Neural progenitor cell (in vitro differentiated cells): Measurements from ENCODE around the gene HPD. TPM values are rescaled to one million over a fixed set of nuclear protein-coding genes. Genes with fewer than 3 reads are reported as not detected.

Source experiments
- DNase-seq: peaks from one replicate; pipeline ENCODE4 v3.0.0-alpha.2; 2016; ENCODE audit warnings: low spot score
- H2AFZ ChIP-seq: fragments of 200-600 bp; sonication (generic); replicated peaks from 2 replicates; pipeline ENCODE4 v1.6.1; 2016; ENCODE audit warnings: antibody characterized with exemption
- H3F3A ChIP-seq: fragments of 200-600 bp; sonication (generic); 2 replicates; pipeline ENCODE4 v1.6.1; 2016; ENCODE audit warnings: antibody characterized with exemption, low read depth
- H3K27ac ChIP-seq: fragments of 200-600 bp; sonication (generic); 2 replicates; pipeline ENCODE4 v1.5.1; 2016; ENCODE audit warnings: mild to moderate bottlenecking
- H3K27me3 ChIP-seq: fragments of 200-600 bp; sonication (generic); 2 replicates; pipeline ENCODE4 v1.6.1; 2016; ENCODE audit warnings: mild to moderate bottlenecking, moderate library complexity
- H3K36me3 ChIP-seq: fragments of 200-600 bp; sonication (generic); 2 replicates; pipeline ENCODE4 v1.5.1; 2016
- H3K4me1 ChIP-seq: fragments of 200-600 bp; sonication (generic); 2 replicates; pipeline ENCODE4 v1.6.1; 2016; ENCODE audit warnings: mixed run types
- H3K4me2 ChIP-seq: fragments of 200-600 bp; sonication (generic); 2 replicates; pipeline ENCODE4 v1.6.1; 2016
- H3K4me3 ChIP-seq: fragments of 200-600 bp; sonication (generic); 2 replicates; pipeline ENCODE4 v1.5.1; 2016
- H3K79me2 ChIP-seq: fragments of 200-600 bp; sonication (generic); 2 replicates; pipeline ENCODE4 v1.6.1; 2016; ENCODE audit warnings: low read depth
- H3K9ac ChIP-seq: fragments of 200-600 bp; sonication (generic); 2 replicates; pipeline ENCODE4 v1.6.1; 2016
- H3K9me3 ChIP-seq: fragments of 200-600 bp; sonication (generic); 2 replicates; pipeline ENCODE4 v1.5.1; 2016; ENCODE audit warnings: low read depth
- H4K20me1 ChIP-seq: fragments of 200-600 bp; sonication (generic); 2 replicates; pipeline ENCODE4 v1.6.1; 2016; ENCODE audit warnings: low read depth
- H3K27ac Mint-ChIP-seq: 3 replicates; pipeline ENCODE4 v1.8.0; 2021; ENCODE audit warnings: mixed read lengths
- H3K27me3 Mint-ChIP-seq: 2 replicates; pipeline ENCODE4 v1.8.0; 2022; ENCODE audit warnings: low read depth, mild to moderate bottlenecking, inconsistent platforms, moderate library complexity, mixed read lengths; ENCODE audit not compliant: insufficient read depth
- H3K36me3 Mint-ChIP-seq: 3 replicates; pipeline ENCODE4 v1.8.0; 2021; ENCODE audit warnings: mixed read lengths
- H3K4me1 Mint-ChIP-seq: 3 replicates; pipeline ENCODE4 v1.8.0; 2021; ENCODE audit warnings: mixed read lengths
- H3K4me3 Mint-ChIP-seq: 3 replicates; pipeline ENCODE4 v1.8.0; 2021; ENCODE audit warnings: mild to moderate bottlenecking, moderate library complexity, mixed read lengths
- H3K9me3 Mint-ChIP-seq: 3 replicates; pipeline ENCODE4 v1.8.0; 2020; ENCODE audit warnings: mixed read lengths
- EZH2 ChIP-seq: fragments of 200-600 bp; sonication (generic); IDR thresholded peaks from 2 replicates; pipeline ENCODE4 v1.6.1; 2017; ENCODE audit warnings: antibody characterized with exemption, mild to moderate bottlenecking, moderate library complexity
- EZH2phosphoT487 ChIP-seq: fragments of 200-600 bp; sonication (generic); IDR thresholded peaks from 2 replicates; pipeline ENCODE4 v1.6.1; 2017; ENCODE audit warnings: antibody characterized with exemption
- total RNA-seq: library from RNA; depleted of rRNA; stranded (reverse); fragments of >200 nt; gene quantifications from 2 replicates; pipeline ENCODE4 v1.2.3, GENCODE V29; 2015; ENCODE audit warnings: low replicate concordance
- TF ChIP-seq, protein P1 (sequence below): fragments of 200-600 bp; sonication (generic); IDR thresholded peaks from 2 replicates; pipeline ENCODE4 v1.5.1; 2017; ENCODE audit warnings: antibody characterized with exemption, mild to moderate bottlenecking

HPD gene
- total RNA-seq, 1 donor from 2014 or later, result not detected

DNA sequence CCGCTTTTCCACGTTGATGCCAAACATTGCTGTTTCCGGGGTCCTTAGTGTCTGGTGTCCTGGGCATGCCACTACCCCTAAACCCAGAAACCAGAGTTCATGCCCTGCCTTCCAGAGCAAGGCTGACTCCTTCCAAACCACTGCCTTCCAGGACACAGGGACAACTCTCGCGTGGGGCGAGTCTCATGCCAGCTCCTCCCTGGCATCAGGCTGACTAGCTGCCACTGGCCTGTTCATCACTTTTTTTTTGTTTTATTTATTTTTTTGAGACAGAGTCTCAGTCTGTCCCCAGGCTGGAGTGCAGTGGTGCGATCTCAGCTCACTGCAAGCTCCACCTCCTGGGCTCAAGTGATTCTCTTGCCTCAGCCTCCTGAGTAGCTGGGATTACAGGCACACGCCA is 50.0 kb downstream of the HPD start:
- no peak for DNase-seq
- no peaks in the 10 kb centered on the region for H3K9me3 Mint-ChIP-seq
- peaks cover 23% of the 10 kb centered on the region for H3F3A ChIP-seq
- no peak overlapping the region for H3K9ac ChIP-seq
- H3K4me3 ChIP-seq, result no peak overlapping the region
- TF ChIP-seq EZH2phosphoT487 (no peak), EZH2 (no peak)
- TF ChIP-seq, protein P1, sequence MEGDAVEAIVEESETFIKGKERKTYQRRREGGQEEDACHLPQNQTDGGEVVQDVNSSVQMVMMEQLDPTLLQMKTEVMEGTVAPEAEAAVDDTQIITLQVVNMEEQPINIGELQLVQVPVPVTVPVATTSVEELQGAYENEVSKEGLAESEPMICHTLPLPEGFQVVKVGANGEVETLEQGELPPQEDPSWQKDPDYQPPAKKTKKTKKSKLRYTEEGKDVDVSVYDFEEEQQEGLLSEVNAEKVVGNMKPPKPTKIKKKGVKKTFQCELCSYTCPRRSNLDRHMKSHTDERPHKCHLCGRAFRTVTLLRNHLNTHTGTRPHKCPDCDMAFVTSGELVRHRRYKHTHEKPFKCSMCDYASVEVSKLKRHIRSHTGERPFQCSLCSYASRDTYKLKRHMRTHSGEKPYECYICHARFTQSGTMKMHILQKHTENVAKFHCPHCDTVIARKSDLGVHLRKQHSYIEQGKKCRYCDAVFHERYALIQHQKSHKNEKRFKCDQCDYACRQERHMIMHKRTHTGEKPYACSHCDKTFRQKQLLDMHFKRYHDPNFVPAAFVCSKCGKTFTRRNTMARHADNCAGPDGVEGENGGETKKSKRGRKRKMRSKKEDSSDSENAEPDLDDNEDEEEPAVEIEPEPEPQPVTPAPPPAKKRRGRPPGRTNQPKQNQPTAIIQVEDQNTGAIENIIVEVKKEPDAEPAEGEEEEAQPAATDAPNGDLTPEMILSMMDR, result no peak
- no peaks in the 10 kb centered on the region for H3K9me3 ChIP-seq
- H3K4me1 ChIP-seq, result peaks cover 32% of the 10 kb centered on the region
- peaks cover 39% of the 10 kb centered on the region for H3K4me1 Mint-ChIP-seq
- peaks cover 19% of the 10 kb centered on the region for H3K36me3 Mint-ChIP-seq
- no peaks in the 10 kb centered on the region for H3K36me3 ChIP-seq
- H3K27me3 ChIP-seq, result no peaks in the 10 kb centered on the region
- peaks cover 3% of the 10 kb centered on the region for H3K27me3 Mint-ChIP-seq
- H2AFZ ChIP-seq, result no peak overlapping the region
- no peak overlapping the region for H3K27ac ChIP-seq
- H3K27ac Mint-ChIP-seq, result no peak overlapping the region
- no peak overlapping the region for H3K4me2 ChIP-seq
- H3K4me3 Mint-ChIP-seq, result no peak overlapping the region
- H3K79me2 ChIP-seq, result peaks cover 94% of the 10 kb centered on the region
- peaks cover 76% of the 10 kb centered on the region for H4K20me1 ChIP-seq

DNA sequence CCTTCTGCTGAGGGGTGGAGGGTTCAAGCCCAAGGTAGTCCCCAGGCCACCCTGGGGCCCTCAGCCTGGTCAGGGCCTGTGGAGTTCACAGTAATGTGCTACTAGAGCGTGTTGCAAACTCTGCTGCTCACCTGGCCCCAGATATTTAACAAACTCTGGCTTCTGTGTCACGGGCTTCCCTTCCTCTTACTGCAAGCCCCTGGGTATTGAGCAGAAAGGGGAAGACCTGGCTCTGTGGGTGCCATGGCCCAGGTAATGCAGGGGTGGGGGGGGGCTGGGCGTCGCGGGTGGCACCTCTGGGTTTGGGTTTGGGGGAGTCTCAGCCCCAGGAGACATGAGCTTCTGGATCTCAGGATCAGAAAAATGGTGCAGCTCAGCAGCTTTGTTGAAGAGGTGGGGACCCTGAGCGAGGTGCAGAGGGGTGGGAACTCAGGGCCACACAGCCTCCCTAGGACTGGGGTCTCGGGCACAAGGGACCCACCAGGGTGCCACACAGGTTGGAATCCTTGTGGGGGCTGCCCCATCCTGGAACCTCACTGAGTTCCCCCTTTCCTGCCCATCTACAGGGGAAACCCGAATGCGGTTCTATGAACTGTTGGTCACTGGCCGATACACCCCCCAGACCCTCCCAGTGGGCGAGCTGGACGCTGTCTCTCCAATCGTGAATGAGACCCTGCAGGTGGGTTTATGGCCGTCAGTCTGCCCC is 50.9 kb downstream of the HPD start:
- H3F3A ChIP-seq, result peaks cover 32% of the 10 kb centered on the region
- no peaks in the 10 kb centered on the region for H3K36me3 ChIP-seq
- H4K20me1 ChIP-seq, result peaks cover 67% of the 10 kb centered on the region
- TF ChIP-seq EZH2phosphoT487 (no peak), EZH2 (no peak)
- TF ChIP-seq, protein P1, result no peak
- peaks cover 89% of the 10 kb centered on the region for H3K79me2 ChIP-seq
- no peak overlapping the region for H3K4me2 ChIP-seq
- H2AFZ ChIP-seq, result no peak overlapping the region
- H3K9me3 Mint-ChIP-seq, result no peaks in the 10 kb centered on the region
- no peaks in the 10 kb centered on the region for H3K27me3 ChIP-seq
- no peak overlapping the region for H3K27ac ChIP-seq
- peaks cover 4% of the 10 kb centered on the region for H3K27me3 Mint-ChIP-seq
- H3K36me3 Mint-ChIP-seq, result peaks cover 18% of the 10 kb centered on the region
- no peak overlapping the region for H3K9ac ChIP-seq
- no peak for DNase-seq
- peaks cover 28% of the 10 kb centered on the region for H3K4me1 ChIP-seq
- H3K4me1 Mint-ChIP-seq, result peaks cover 34% of the 10 kb centered on the region
- no peaks in the 10 kb centered on the region for H3K9me3 ChIP-seq
- H3K27ac Mint-ChIP-seq, result no peak overlapping the region
- H3K4me3 ChIP-seq, result no peak overlapping the region
- H3K4me3 Mint-ChIP-seq, result no peak overlapping the region

DNA sequence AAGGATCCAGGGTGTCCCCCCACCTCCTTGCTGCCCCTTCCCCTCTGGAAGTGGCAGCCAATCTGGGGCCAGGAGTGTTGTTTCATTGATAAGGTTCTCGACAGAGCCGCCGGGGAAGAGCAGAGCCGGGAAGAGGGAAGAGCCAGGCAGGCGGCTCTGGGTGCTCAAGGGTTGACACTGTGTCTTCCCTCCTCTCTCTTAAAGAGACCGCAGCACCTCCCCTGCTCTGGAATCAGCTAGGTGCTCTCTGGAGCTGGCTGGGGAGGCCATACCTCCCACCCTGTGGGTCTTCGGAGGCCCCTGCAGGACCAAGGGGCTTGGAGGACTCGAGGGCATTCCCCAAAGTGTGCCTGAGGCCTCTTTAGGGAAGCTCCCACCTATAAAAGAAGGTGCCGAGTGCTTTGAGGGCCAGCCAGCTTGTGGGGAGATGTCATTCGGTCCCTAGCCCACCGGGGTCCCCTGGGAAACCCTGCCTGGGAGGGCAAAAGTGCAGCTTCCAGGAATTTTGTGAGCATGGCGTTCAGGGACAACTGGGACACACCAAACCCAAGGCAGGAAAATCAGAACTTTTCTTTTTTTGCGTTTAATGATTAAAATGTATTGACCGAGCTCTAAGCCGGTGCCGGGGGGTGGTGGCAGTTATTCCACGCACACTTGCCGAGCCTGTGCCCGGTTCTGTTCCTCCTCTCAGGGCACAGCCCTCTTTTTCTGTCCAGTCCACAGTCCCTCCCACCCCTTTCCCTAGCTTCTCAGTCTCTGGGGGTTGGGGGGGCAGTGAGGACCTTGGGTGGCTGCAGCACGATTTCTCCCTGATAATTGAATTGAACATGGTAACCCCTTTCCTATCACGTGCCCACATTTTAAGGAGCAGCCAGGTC is 51.9 kb downstream of the HPD start:
- Histone ChIP-seq H3K9me3 (no peaks in the 10 kb centered on the region), H3K4me3 (peak overlapping the region; percentile 84), H2AFZ (no peak overlapping the region), H3K36me3 (no peaks in the 10 kb centered on the region), H3K27me3 (no peaks in the 10 kb centered on the region), H3K27ac (no peak overlapping the region), H3K79me2 (peaks cover 89% of the 10 kb centered on the region), H3K9ac (peak overlapping the region; percentile 27), H3F3A (peaks cover 38% of the 10 kb centered on the region), H3K4me2 (peak overlapping the region; percentile 98), H3K4me1 (peaks cover 26% of the 10 kb centered on the region), H4K20me1 (peaks cover 58% of the 10 kb centered on the region)
- Mint-ChIP-seq H3K4me3 (peak overlapping the region; percentile 97), H3K27me3 (peaks cover 7% of the 10 kb centered on the region), H3K36me3 (peaks cover 19% of the 10 kb centered on the region), H3K27ac (no peak overlapping the region), H3K4me1 (peaks cover 29% of the 10 kb centered on the region), H3K9me3 (no peaks in the 10 kb centered on the region)
- DNase-seq, result peak; percentile 34
- TF ChIP-seq EZH2, result no peak
- TF ChIP-seq EZH2phosphoT487, result no peak
- TF ChIP-seq, protein P1, result no peak
